HL-60/S4 (cell line): ENCODE data around the gene DPP4.
"Not testable (repeated sequence)": the region's sequence is repeated elsewhere in the genome, so short reads cannot be mapped to it uniquely, and the experiment has no call there.

Source experiments
- in situ Hi-C: fragments of 300-500 bp; cut with MboI; formaldehyde crosslinking; loops from 2 replicates; pipeline ENCODE4 v1.14.3; 2022; ENCODE audit warnings: low sequenced_read_pairs

Gene DPP4

DNA sequence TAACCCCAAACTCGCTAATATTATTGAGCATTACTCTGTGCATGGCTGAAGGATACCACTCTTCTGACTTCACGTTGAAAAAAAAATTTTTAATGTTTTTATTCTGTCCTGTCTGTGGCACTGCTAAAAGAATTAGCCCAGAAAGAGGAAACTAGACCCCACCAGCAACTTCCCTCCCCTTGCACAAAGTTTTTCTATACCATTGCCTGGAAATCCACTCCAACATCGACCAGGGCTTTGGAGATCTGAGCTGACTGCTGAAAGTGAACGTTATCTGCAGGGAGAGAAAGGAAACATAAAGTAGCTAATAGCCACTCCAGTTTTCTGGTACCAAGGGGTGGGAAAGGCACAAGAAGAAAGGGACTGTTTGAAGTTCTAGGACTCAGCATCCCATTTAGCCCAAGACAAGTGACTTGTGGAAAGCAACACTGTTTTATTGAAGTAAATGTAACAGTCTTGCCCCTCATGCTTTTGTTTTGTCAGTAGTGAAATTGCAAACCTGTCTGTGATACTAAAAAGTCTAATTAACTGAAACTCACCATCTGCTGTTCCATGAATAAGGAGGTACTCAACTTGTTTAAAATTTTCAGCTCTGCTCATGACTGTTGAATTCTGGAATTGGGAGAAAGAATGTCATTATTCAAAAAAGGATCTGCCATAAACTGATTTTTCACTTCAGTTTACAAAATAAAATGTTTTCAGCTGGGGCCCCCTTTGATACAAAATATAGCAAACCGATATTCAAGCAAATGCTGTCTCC lies 79.1 kb downstream of the DPP4 start:
- in situ Hi-C loops, result no loop called here

DNA sequence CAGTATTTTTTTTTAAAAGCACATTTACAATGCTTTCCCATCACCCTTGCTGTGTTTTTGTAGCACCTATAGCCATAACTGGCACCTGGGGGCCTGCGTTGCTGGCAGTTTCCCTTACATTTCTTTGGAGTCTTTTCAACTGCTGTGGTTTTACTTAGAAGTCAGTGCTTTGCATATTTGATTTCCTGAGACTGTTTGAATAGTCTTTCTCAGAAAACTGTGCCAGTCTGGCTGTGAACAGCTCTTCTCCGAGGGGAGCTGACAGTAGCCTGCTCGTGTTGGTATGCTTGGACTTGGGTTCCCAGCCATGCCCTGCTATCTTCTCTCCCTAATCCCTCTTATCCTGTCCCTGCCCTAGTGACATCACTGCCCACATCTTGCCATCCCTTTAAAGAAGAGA lies 81.5 kb downstream of the DPP4 start:
- in situ Hi-C loops, result no loop called here

DNA sequence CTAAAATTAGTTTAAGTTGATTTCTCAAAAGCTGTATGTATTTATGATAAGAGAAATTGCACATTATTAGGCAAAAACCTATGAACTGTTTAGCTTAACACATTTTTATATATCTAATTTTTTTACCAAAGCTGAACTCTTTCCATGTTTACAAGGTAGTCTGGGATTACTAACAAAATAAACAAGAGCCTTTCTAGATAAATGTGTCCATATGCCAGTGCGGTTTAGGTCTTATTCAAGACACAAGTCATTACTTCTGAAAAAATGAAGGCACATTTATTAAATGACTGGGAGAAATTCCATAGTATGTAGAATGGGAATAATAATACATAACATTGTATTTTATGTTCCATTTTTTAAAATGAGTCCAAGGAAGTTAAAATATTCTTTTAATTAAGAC lies 82.0 kb downstream of the DPP4 start:
- in situ Hi-C loops, result no loop called here

DNA sequence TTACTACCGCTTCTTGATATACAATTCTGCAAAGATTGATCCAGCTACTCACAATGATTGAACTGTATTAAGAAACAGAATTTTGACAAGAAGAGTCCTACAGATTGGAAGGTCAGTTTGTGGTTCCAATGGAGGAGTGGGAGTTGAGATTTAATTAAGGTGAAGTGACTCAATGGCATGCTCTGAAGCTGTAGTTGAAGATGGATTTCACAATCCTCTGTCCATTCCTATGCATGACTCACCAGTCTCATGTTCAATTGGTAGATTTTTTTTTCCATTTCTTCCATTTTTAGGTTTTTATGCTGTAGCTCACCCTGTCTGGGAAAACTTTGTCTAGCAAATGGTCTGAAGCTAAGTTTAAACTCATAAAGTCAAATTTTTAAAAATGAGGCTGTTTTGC lies 83.3 kb downstream of the DPP4 start:
- in situ Hi-C loops, result no loop called here

DNA sequence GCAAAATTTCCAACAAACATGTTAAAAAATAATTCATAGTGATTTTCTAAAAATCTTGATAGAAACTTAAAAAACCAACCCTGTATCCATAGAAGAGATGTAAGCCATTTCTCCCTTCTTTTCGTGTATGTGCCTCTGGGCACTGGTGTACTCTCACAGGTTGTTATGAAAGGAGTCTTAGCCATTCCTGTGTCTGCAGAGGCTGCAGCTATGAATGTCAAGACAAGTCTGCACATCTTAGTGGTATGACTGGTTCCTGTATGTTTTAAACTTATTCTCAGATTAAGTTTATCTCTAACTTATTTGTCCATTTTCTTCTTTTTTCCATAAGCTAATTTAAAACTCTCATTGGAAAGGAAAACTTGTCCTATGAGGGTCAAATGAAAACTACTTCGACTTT lies 84.0 kb downstream of the DPP4 start:
- in situ Hi-C loops, result no loop called here

DNA sequence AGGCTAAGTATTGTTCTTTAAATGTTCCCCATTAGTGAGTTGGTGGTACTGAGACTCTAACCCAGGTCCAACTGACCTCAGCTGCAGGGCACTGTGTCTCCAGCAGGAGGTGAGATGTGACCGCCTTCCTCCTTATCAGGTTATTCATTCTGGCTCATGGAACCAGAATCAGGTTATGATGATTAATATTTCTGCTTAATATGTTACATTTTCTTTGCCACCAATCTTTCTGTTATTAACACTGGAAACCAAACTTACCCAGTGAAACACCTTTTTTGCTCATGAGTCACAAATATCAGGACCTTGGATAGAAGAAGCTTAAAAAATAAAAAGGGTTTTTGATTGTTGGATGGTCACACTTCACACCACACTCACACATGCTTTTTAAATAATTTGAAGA lies 85.4 kb downstream of the DPP4 start:
- in situ Hi-C loops, result no loop called here

DNA sequence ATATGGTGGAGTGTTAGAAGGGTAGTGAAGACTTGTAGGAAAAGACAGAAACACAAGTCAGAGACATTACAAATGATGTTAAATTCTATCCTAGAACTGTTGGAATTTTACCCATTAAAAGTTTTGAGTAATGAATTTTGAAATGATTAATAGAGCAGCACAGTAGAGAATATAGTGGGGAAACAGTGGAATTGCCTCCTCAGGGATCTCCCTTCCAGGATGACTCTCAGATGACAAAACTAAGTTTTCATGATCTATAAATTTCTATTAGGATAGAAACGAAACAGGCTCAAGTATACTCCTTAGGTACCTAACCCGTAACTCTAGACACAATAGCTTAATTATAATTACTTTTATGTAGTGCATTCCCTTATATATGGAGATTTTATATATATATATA lies 86.7 kb downstream of the DPP4 start:
- in situ Hi-C loops, result no loop called here

DNA sequence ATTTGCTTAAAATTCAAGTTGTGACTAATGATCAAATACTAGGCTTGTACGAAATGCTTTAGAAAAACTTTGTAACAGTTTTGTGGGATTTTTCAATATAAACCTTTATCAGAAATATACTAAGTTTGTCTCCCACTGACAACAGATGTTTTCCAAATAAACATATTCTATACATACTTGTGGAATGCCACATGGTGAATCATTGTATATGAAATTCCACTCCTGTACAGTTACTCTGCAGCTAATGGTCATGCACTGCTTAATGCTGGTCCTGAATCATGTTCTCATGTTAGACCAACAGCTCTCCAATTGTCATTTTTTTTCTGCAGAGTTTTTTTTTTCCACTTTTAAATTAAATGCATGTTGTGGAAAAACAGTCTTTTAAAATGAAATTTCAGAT lies 90.1 kb downstream of the DPP4 start:
- in situ Hi-C loops, result no loop called here

DNA sequence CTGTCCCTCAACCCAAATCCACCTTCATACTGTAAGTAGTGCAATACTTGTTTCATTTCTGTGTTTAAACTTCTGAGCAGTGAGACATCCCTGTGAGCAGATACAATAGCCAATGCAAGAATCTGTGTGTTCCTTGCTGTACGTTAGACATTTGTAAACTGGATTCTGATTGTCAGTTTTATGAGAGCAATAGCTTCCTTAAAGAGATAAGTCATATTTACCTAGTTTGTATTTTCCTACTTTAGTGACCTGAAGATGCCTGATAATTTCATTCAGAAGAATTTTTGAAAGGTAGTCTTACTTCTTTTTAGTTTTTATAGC lies 90.7 kb downstream of the DPP4 start:
- in situ Hi-C loops, result no loop called here

DNA sequence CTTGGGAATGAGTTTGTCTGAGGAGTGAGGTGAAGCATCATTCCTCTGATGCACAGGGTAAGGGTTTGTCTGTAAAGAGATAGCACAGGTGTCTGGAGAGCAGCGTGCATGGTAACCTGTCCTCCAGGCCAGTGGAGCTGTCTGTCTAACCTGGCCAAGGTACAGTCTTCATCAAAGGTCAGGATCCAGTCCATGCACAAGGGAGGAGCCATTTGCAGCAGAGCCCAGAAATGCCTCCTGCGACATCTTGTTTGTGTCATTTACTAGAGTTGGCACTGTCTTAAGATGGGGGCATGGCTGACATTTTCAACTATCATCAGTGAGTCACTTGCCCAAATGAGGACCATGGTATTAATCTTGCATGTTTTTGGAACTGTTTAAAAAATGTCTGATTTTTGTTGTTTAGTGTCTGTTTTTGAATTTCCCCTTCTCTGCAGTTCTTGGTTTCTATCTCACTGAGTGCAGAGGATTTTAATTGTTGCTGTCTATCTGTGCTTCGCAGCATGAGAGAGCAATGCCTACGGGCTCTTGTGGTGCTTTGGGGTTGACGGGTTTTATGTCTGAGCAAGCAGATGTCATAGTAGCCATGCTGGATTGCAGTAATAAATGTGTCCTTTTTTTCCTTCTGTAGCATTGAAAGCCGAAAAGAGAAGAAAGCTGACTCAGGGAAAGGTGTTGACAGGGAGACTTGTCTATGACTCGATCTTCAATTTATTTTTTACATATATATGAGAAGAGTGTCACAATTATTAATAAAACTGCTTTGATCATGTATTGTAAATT lies 91.3 kb downstream of the DPP4 start:
- in situ Hi-C loops, result no loop called here

DNA sequence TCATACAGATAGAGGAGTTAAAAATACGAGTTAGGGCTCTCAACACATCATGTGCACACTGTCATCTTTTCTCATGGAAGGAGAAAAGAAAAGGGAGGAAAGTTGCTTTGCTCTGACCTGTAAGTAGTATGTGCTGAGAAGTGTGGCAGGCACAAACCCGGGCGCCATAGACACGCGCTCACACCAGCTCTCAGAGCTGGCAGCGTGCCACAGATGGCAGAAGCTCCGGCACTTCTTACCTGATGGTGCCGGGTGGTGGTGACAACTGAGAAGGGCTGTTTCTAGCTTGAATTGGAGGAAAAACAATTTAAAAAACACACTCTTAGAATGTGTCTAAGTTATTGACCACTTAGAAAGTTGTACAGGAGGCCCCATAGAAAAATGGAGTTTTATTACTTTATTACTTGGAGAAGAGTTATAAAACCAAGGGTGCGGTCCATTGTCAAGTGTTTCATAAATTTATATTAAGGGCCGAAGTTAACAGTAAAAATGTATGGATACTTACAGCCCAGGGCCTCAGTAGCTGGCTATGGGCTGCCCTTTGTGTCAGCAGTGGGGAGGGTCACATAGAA lies 92.2 kb downstream of the DPP4 start:
- in situ Hi-C loops, result no loop called here

DNA sequence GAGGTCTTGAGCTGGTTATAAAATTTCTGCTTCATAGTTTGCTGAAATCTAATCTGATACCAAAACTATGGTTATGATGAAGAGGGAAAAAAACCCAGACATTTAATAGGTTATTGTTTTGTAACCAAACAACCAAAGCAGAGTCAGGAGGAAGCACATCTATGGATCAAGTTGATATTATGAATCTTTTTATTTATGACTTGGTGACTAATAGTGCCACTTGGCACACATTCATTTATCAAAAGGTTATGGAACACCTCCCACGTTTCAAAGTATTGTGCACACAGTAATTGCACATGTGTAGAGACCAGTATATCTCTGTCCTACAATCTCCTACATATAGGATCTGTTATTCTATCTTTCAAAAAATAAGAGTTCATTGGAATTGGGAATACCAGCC lies 93.0 kb downstream of the DPP4 start:
- in situ Hi-C loops, result no loop called here

DNA sequence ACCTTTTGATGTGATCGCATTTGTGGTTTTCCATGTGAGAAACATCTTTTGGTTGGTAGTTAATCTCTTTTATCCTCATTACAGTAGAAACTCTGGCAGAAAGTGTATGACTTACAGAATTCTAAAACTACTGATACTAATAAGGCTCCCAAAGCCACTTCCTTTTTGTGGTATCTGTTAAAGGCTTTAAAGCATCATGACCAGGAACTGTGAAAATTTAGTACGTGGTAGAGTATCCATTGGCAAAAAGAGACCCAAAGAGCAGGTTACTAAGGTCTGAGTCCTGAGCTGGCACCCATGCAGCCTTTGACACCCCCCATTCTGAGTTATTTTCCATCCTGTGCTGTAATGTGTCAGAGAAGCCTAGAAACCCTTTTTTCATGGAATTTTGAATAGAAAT lies 94.5 kb downstream of the DPP4 start:
- in situ Hi-C loops, result no loop called here

DNA sequence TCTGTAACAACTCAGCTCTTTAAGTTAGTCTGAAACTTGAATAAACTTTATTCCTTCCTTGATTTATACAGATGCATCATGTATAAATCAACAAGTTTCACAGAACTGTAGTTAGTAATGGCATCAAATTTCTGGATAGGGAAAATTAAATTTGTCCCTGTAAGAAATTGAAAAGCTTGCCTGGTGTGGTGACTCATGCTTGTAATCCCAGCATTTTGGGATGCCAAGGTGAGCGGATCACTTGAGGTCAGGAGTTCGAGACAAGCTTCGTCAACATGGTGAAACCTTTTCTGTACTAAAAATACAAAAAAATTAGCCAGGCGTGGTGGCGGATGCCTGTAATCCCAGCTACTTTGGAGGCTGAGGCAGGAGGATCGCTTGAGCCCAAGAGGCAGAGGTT lies 96.1 kb downstream of the DPP4 start:
- in situ Hi-C loops, result not testable (repeated sequence)

DNA sequence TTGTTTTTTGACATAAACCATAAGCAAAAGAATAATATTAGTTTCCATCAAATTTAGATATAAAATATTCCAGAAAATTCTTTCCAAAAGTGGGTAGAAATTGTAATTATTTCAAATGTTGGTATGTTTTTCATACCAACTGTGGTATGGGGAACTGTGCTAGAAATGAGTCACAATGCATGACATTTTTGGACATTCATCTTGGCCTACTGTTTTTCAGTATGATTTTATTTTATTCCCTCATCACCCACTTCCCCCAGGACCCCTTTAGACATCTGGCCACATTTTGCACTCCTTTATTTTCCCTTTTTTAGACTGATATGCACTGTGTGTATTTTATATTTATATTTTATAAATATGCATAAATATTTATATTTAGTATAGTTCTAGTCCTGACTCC lies 97.1 kb downstream of the DPP4 start:
- in situ Hi-C loops, result no loop called here

DNA sequence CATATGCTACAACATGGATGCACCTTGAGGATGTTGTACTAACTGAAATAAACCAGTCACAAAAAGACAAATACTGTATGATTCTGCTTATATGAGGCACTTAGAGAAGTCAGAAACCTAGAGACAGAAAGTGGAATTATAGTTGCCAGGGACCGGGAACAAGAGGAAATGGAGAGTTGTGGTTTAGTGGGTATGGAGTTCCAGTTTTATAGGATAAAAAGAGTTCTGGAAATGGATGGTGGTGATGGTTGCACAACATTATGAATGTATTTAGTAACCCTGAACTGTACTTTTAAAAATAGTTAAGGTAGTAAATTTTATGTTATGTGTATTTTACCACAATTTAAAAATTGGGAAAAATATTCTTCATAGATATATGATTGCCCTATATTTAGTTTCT lies 97.7 kb downstream of the DPP4 start:
- in situ Hi-C loops, result no loop called here

DNA sequence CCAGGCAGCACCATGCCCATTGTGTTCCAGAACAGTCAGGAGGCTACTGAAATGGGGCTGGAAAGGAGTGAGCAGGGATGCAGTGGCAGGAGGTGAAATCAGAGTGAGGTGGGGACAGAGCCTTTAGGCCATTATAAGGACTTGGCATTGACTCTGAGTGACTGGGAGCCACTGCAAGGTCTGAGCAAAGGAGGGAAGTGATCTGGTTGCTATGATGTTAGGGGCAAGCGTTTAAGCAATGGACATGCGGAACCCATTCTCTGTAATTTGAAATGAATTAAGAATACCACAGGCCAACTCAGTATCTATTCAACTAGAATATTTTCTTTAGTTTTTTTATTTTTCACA lies 98.2 kb downstream of the DPP4 start:
- in situ Hi-C loops, result no loop called here

DNA sequence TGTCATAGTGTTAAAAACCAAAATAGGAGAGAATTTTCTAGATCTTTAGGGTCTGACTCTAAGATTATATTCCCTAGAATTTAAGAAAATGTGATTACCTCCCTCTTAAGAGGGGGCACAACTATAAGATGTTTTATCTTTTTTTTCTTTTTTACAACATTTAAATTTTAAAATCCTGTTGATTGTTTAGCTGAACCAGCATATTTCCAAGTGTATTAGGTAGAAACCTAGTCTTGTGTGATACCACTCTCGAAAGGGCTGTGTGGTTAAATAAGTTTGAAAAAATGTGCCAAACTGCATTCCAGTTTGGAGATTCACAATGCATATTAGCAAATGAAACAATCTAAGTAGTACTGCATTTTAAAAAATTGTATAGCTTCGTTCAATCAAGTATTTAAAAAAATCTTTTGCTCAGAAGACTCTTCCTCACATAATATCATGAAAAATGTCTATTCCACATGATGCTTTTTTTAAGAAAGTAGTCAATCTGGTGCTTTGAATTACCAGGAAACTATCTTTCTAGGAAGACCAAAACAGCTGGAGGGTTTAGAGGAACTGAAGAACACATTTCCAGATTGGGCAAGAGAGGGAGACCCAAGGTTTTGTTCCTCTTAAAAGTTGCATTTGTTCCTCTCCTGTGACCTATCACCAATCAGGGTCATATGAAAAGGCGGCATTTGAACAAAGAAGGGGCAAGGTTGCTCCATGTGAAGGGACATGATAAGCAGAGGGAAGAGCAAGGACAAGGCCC lies 98.8 kb downstream of the DPP4 start:
- in situ Hi-C loops, result no loop called here

DNA sequence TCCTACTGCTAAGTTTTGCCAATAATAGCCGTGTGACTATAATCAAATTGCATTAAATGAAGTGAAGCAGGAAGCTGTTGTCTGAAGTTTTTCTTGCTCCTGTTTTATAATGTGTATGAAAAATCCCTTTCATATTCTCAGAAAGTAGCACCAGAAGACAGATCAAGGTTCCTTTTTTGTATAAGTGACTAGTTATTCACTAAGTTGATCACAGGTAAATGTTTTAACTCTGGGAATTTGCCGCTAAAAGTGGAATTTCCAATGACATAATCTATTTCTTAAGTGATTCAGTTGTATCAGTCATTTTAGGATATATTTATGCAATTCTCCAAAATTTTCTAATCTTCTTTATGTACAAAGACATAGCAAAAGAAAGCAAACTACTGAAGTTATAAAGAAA lies 99.6 kb downstream of the DPP4 start:
- in situ Hi-C loops, result no loop called here

DNA sequence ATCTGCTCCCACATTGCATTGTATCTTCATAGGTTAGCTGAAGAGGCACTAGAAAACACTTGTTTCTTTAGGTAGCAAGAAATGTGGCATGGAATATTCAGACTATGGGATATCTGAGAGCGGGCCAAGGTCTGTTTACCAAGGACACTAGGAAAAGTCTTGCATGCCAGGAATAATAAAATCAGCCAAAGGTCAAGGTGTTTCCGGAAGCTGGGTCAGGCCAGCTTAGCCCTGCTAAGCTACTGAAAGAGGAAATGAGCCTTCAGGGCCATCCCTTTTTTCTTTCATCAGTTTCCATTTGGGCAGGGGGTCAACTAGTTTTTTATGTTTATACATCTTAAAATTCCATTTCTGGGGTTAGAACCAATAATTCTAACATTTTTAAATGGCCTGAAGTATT lies 101.1 kb downstream of the DPP4 start:
- in situ Hi-C loops, result no loop called here

DNA sequence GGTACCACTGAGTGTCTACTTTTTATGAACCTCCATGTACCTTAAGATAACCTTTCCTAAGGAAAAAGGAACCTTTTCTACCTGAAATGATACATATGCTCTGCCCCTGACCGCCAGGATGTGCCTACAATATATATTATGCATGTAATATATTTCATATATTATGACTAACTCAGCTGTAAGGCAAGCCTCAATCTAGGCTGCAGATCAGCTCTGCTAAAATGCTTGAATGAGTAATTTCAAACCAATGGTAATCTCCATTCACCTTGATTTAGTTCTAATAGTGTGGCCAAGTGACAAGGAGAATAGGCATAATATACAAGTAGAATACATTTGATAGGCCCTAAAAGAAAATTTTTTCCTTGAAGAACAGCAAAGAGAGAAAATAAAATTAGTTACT lies 101.8 kb downstream of the DPP4 start:
- in situ Hi-C loops, result no loop called here

DNA sequence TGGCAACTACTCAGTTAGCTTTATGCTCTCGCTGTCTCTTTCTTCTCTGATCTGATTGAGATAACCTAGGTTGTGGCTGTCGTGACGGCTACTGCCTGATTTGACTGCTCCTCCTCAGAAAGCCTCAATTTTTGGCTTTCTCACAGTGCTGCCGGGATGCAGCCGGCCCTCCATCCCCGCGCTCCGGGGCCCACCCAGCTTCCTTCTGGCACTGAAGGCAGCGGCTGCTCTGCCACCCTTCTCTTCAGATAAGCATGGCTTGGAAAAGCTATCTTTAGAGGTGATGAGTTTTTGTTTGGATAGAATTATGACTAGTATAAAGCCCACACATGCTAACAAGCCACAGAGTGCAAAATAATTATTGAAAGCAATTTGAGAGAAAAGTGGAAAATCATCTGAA lies 102.5 kb downstream of the DPP4 start:
- in situ Hi-C loops, result no loop called here
